ENCODE measurements around the gene GPR107.

The GPR107 gene

GRCh38 chr9:130124085-130124860, 70.6 kb downstream of the GPR107 start:
- DNase-seq (ENCODE audit: low read depth) = no peak
- TF ChIP-seq, protein P1, sequence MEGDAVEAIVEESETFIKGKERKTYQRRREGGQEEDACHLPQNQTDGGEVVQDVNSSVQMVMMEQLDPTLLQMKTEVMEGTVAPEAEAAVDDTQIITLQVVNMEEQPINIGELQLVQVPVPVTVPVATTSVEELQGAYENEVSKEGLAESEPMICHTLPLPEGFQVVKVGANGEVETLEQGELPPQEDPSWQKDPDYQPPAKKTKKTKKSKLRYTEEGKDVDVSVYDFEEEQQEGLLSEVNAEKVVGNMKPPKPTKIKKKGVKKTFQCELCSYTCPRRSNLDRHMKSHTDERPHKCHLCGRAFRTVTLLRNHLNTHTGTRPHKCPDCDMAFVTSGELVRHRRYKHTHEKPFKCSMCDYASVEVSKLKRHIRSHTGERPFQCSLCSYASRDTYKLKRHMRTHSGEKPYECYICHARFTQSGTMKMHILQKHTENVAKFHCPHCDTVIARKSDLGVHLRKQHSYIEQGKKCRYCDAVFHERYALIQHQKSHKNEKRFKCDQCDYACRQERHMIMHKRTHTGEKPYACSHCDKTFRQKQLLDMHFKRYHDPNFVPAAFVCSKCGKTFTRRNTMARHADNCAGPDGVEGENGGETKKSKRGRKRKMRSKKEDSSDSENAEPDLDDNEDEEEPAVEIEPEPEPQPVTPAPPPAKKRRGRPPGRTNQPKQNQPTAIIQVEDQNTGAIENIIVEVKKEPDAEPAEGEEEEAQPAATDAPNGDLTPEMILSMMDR (IDR thresholded peaks at IDR 0.05; ENCODE audit: low read depth, low read length, missing control alignments) = no peak
- in situ Hi-C loops (cut with HindIII; ENCODE audit: low sequenced_read_pairs) = no loop called here

DNA sequence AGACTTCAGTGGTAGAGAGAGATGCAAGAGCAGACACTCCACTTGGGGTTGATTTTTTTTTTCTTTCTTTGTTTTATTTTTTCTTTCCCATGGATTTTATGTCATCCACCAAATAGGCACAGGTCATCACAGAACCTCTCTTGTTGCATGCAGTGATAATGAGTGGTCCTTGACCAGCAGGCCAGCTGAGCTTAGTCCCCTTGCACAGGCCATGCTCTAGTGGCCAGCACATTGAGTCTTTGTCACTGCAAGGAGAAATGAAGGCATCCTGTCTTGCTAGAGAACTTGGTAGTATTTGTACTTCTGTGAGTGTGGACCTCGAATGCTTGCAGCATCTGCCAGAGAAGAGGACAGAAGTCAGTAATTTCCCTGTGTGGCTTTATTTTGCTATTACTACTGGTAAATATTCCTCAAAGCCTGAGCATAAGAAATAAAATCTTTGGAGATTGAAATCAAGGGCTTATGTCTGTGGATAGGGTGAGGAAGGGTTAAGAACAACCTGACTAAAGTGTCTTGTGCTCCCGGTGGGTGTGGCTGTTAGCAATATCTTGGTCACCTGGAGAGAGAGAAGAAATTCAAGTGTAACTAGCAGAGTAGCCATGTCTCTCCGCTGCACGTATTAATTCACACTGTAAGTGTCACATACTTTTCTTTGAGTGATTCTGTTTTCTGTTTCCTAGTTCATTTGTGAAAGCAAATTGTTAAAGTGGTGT, 73.2 kb downstream of the GPR107 start:
- no peak for DNase-seq (ENCODE audit: low read depth)
- H3K4me3 ChIP-seq (ENCODE audit: low read depth, low read length) = no peak overlapping the region
- TF ChIP-seq, protein P1 (IDR thresholded peaks at IDR 0.05; ENCODE audit: low read depth, low read length, missing control alignments) = no peak
- in situ Hi-C loops (cut with HindIII; ENCODE audit: low sequenced_read_pairs) = no loop called here

More at GRCh38 chr9:130124085-130124860, 70.6 kb downstream of the GPR107 start:
- no peak overlapping the region for H3K4me3 ChIP-seq (ENCODE audit: low read depth, low read length)

DNA sequence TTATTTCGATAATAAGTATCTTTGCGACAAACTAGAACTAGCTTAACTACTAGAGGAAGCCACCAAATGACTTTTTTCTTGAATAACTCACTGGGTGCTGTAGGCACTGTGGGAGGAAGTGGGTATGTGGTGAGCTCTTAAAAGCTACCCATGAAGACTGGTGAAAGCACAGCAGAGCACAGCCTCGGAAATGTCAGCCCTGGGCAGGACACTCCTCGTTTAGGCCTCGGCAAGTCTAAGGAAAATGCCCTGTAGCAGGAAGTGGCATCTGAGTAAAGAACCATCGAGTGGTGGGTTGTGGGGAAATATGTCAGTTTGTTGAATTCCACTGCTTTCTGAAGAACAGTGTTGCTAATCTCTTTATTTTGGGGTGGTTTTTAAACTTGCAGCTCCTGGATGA, 74.5 kb downstream of the GPR107 start:
- no peak overlapping the region for H3K4me3 ChIP-seq (ENCODE audit: low read depth, low read length)
- DNase-seq (ENCODE audit: low read depth) = no peak
- TF ChIP-seq, protein P1 (IDR thresholded peaks at IDR 0.05; ENCODE audit: low read depth, low read length, missing control alignments) = no peak

DNA sequence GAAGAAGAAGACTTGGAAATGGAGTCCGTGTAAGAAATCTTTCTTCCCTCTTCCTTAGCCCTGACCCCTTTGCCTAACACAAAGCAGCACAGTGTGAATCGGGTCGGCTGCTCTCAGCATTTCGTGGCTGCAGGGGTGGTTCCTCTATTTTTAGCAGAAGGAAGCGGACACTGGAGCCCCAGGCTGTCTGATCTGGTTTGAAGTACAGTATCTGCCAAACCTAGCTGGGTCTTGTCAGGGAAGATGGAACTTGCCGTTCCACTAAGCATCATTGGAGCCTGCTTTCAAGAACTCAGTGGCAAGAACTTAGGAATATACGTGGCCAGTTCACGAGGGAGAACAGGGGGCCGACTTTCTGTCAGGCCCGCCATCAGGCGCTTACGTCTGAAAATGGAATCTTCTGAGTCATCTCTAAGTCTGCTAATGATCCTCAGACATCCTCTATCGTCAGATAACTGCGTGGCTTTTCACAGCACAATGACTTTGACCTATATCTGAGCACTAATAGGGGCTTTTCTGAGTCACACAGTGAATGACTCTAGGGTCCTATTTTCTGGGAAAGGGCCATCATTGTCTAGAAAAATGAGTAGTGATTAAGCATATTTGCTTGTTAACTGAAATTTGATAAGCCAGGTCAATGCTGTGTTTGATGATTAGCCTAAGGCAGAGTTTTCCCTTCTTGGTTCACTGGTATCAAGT, 75.2 kb downstream of the GPR107 start:
- no peak overlapping the region for H3K4me3 ChIP-seq (ENCODE audit: low read depth, low read length)
- TF ChIP-seq, protein P1 (IDR thresholded peaks at IDR 0.05; ENCODE audit: low read depth, low read length, missing control alignments) = no peak
- in situ Hi-C loops (cut with HindIII; ENCODE audit: low sequenced_read_pairs) = no loop called here
- peak; percentile 64 for DNase-seq (ENCODE audit: low read depth)

More for the DNA sequence above, 74.5 kb downstream of the GPR107 start:
- in situ Hi-C loops (cut with HindIII; ENCODE audit: low sequenced_read_pairs) = no loop called here

- DNase-seq (ENCODE audit: low read depth) = no peak
- TF ChIP-seq, protein P1 (IDR thresholded peaks at IDR 0.05; ENCODE audit: low read depth, low read length, missing control alignments) = no peak
- in situ Hi-C loops (cut with HindIII; ENCODE audit: low sequenced_read_pairs) = no loop called here
- no peak overlapping the region for H3K4me3 ChIP-seq (ENCODE audit: low read depth, low read length)
Observed at GRCh38 chr9:130129432-130130061, 75.8 kb downstream of the GPR107 start.

- in situ Hi-C loops (cut with HindIII; ENCODE audit: low sequenced_read_pairs) = no loop called here
- no peak overlapping the region for H3K4me3 ChIP-seq (ENCODE audit: low read depth, low read length)
Observed at GRCh38 chr9:130132746-130133145, 79.0 kb downstream of the GPR107 start.

More at GRCh38 chr9:130132746-130133145, 79.0 kb downstream of the GPR107 start:
- TF ChIP-seq, protein P1 (IDR thresholded peaks at IDR 0.05; ENCODE audit: low read depth, low read length, missing control alignments) = no peak
- DNase-seq (ENCODE audit: low read depth) = no peak
